Fibroblast of mammary gland (primary cell): Measurements from ENCODE around the gene TIGAR.

Experiments used
- DNase-seq: peaks from one replicate; pipeline ENCODE4 v3.0.0-alpha.2; 2010; ENCODE audit warnings: low read depth
- H3K4me3 ChIP-seq: 2 replicates; pipeline ENCODE4 v1.5.1; 2011; ENCODE audit warnings: low read depth, mild to moderate bottlenecking, low read length, moderate library complexity; ENCODE audit not compliant: control insufficient read depth
- CTCF ChIP-seq: conservative IDR thresholded peaks from 2 replicates; pipeline ENCODE4 v1.5.1; 2011; ENCODE audit warnings: low read depth, low read length, inconsistent platforms; ENCODE audit not compliant: control insufficient read depth, insufficient read depth

Gene TIGAR

GRCh38 chr12:4323396-4323795 is 2.4 kb downstream of the TIGAR start:
- no peak for TF ChIP-seq CTCF

GRCh38 chr12:4324366-4324765 is 3.4 kb downstream of the TIGAR start:
- no peak for DNase-seq
- TF ChIP-seq CTCF: no peak
- H3K4me3 ChIP-seq: no peak overlapping the region

More at GRCh38 chr12:4323396-4323795, 2.4 kb downstream of the TIGAR start:
- no peak overlapping the region for H3K4me3 ChIP-seq
- DNase-seq: no peak

- DNase-seq: no peak
- H3K4me3 ChIP-seq: no peak overlapping the region
- no peak for TF ChIP-seq CTCF
Measured at GRCh38 chr12:4325966-4326365, 5.0 kb downstream of the TIGAR start.

- no peak for TF ChIP-seq CTCF
- H3K4me3 ChIP-seq: no peak overlapping the region
- no peak for DNase-seq
Measured at GRCh38 chr12:4327293-4327692, 6.3 kb downstream of the TIGAR start.

GRCh38 chr12:4330203-4330602 is 9.2 kb downstream of the TIGAR start:
- DNase-seq: no peak
- TF ChIP-seq CTCF: no peak
- no peak overlapping the region for H3K4me3 ChIP-seq

- H3K4me3 ChIP-seq: no peak overlapping the region
- no peak for DNase-seq
- TF ChIP-seq CTCF: no peak
Measured at GRCh38 chr12:4331221-4331620, 10.2 kb downstream of the TIGAR start.

GRCh38 chr12:4331842-4332241 is 10.8 kb downstream of the TIGAR start:
- no peak for TF ChIP-seq CTCF
- no peak overlapping the region for H3K4me3 ChIP-seq
- no peak for DNase-seq
